H1 (cell line): Measurements from ENCODE around the gene MYO5A. TPM values are rescaled to one million over a fixed set of nuclear protein-coding genes. Genes with fewer than 3 reads are reported as not detected.

Experiments
- CTCF ChIA-PET: fragments of 300-600 bp; sonication (Branson Sonifier 250); formaldehyde crosslinking; loops from one replicate; lab custom pipeline; 2021; ENCODE audit not compliant: partially characterized antibody; lab: Charles Lee
- POLR2A ChIA-PET: fragments of 300-600 bp; sonication (Branson Sonifier 250); formaldehyde crosslinking; loops from one replicate; lab custom pipeline; 2021; ENCODE audit warnings: inconsistent platforms; ENCODE audit not compliant: partially characterized antibody; lab: Charles Lee
- DNase-seq, 2 experiments: peaks; one replicate each; pipeline versions ENCODE4 v3.0.0 to v3.0.0-alpha.2; 2010 to 2022; ENCODE audit warnings: low spot score in 2 of 2, low read depth in 1 of 2, mixed read lengths in 1 of 2
- FAIRE-seq: peaks from 2 replicates; lab custom pipeline; 2011; peaks lifted over from hg19 to GRCh38; lab: Jason Lieb, UNC
- H2AFZ ChIP-seq: 2 replicates; pipeline ENCODE4 v1.8.1; 2012; ENCODE audit warnings: low read length, inconsistent platforms
- H2AK5ac ChIP-seq: 2 replicates; pipeline ENCODE4 v1.6.1; 2013; ENCODE audit warnings: low read depth, low read length
- H2BK120ac ChIP-seq: replicated peaks from 2 replicates; pipeline ENCODE3; 2013; ENCODE audit warnings: low read depth, low read length, inconsistent platforms
- H2BK12ac ChIP-seq: 2 replicates; pipeline ENCODE4 v1.6.1; 2013; ENCODE audit warnings: low read depth, low read length
- H2BK15ac ChIP-seq: 2 replicates; pipeline ENCODE4 v1.6.1; 2013; ENCODE audit warnings: low read length
- H2BK20ac ChIP-seq: 2 replicates; pipeline ENCODE4 v1.6.1; 2013; ENCODE audit warnings: low read length
- H2BK5ac ChIP-seq: 2 replicates; pipeline ENCODE4 v1.6.1; 2013; ENCODE audit warnings: low read depth, low read length
- H3K14ac ChIP-seq: 2 replicates; pipeline ENCODE4 v1.6.1; 2013; ENCODE audit warnings: inconsistent platforms; ENCODE audit not compliant: insufficient read length
- H3K18ac ChIP-seq: 2 replicates; pipeline ENCODE4 v1.6.1; 2013; ENCODE audit warnings: low read length; ENCODE audit errors: extremely low read depth
- H3K23ac ChIP-seq: 2 replicates; pipeline ENCODE4 v1.6.1; 2013; ENCODE audit warnings: inconsistent platforms; ENCODE audit not compliant: insufficient read length
- H3K23me2 ChIP-seq: 2 replicates; pipeline ENCODE4 v1.6.1; 2013; ENCODE audit warnings: low read depth, low read length
- H3K27ac ChIP-seq: 2 replicates; pipeline ENCODE4 v1.6.1; 2011; ENCODE audit warnings: low read depth, low read length, inconsistent platforms
- H3K27me3 ChIP-seq, 4 experiments: replicated peaks in 1 of 4; 1 replicate in 1 of 4; 2 replicates in 3 of 4; pipeline versions ENCODE4 v1.6.1 to v1.8.1; 2011 to 2013; ENCODE audit warnings: low read length in 3 of 4, mild to moderate bottlenecking in 3 of 4, inconsistent platforms in 2 of 4, mixed read lengths in 2 of 4, moderate library complexity in 1 of 4; ENCODE audit not compliant: control insufficient read depth in 3 of 4, insufficient read depth in 3 of 4; ENCODE audit errors: extremely low read depth in 1 of 4
- H3K36me3 ChIP-seq, 4 experiments: 2 replicates each; pipeline versions ENCODE4 v1.6.1 to v1.8.1; 2011 to 2013; ENCODE audit warnings: mild to moderate bottlenecking in 4 of 4, low read length in 3 of 4, moderate library complexity in 2 of 4, control low read depth in 1 of 4, inconsistent platforms in 1 of 4; ENCODE audit not compliant: insufficient read depth in 4 of 4, control insufficient read depth in 2 of 4
- H3K4ac ChIP-seq: replicated peaks from 2 replicates; pipeline ENCODE3; 2013; ENCODE audit warnings: low read length, low read depth, mixed read lengths, inconsistent platforms; ENCODE audit not compliant: insufficient read length
- H3K4me1 ChIP-seq, 4 experiments: replicated peaks in 1 of 4; 1 replicate in 1 of 4; 2 replicates in 3 of 4; pipeline versions ENCODE4 v1.6.1 to v1.8.1; 2011 to 2013; ENCODE audit warnings: low read length in 3 of 4, inconsistent platforms in 2 of 4, mixed read lengths in 1 of 4; ENCODE audit not compliant: insufficient read depth in 4 of 4, control insufficient read depth in 3 of 4
- H3K4me2 ChIP-seq, 2 experiments: 2 replicates each; pipeline versions ENCODE4 v1.6.1 to v1.8.1; 2011 to 2013; ENCODE audit warnings: low read depth in 2 of 2, low read length in 2 of 2, control low read depth in 1 of 2, inconsistent platforms in 1 of 2, mild to moderate bottlenecking in 1 of 2; ENCODE audit not compliant: insufficient read depth in 1 of 2
- H3K4me3 ChIP-seq, 4 experiments: fragments of 200-600, 300-600 bp in 1 of 4; sonication (generic), shearing (Covaris generic), sonication (Bioruptor Twin) in 1 of 4; 2 replicates each; pipeline versions ENCODE4 v1.5.1 to v1.8.1; 2011 to 2016; ENCODE audit warnings: low read length in 4 of 4, low read depth in 3 of 4, control low read depth in 2 of 4, inconsistent platforms in 2 of 4, mild to moderate bottlenecking in 2 of 4, mixed read lengths in 1 of 4, moderate library complexity in 1 of 4; ENCODE audit not compliant: insufficient read depth in 2 of 4; ENCODE audit errors: extremely low read depth in 1 of 4
- H3K56ac ChIP-seq: replicated peaks from 2 replicates; pipeline ENCODE3; 2013; ENCODE audit warnings: low read depth, mild to moderate bottlenecking, mixed read lengths, low read length, inconsistent platforms; ENCODE audit not compliant: insufficient read length
- H3K79me1 ChIP-seq: 2 replicates; pipeline ENCODE4 v1.6.1; 2013; ENCODE audit warnings: low read depth, low read length, control low read depth
- H3K79me2 ChIP-seq, 2 experiments: 2 replicates each; pipeline versions ENCODE4 v1.6.1 to v1.8.1; 2012 to 2013; ENCODE audit warnings: low read length in 2 of 2, mild to moderate bottlenecking in 2 of 2, inconsistent platforms in 1 of 2; ENCODE audit not compliant: insufficient read depth in 2 of 2, control insufficient read depth in 1 of 2
- H3K9ac ChIP-seq, 4 experiments: replicated peaks in 1 of 4; 1 replicate in 1 of 4; 2 replicates in 3 of 4; pipeline versions ENCODE4 v1.6.1 to v1.8.1; 2011 to 2013; ENCODE audit warnings: low read depth in 3 of 4, low read length in 3 of 4, control low read depth in 2 of 4, mild to moderate bottlenecking in 2 of 4, moderate library complexity in 2 of 4, inconsistent platforms in 1 of 4; ENCODE audit errors: extremely low read depth in 1 of 4
- H3K9me3 ChIP-seq, 2 experiments: 2 replicates each; pipeline versions ENCODE4 v1.6.1 to v1.8.1; 2012 to 2013; ENCODE audit warnings: mild to moderate bottlenecking in 2 of 2, moderate library complexity in 2 of 2, control low read depth in 1 of 2, inconsistent platforms in 1 of 2, low read depth in 1 of 2, low read length in 1 of 2, mixed read lengths in 1 of 2; ENCODE audit not compliant: insufficient read depth in 2 of 2
- H4K20me1 ChIP-seq, 2 experiments: replicated peaks in 1 of 2; 2 replicates each; pipeline versions ENCODE3 to v1.8.1; 2011 to 2013; ENCODE audit warnings: inconsistent platforms in 2 of 2, low read length in 2 of 2, mild to moderate bottlenecking in 1 of 2; ENCODE audit not compliant: insufficient read depth in 2 of 2, control insufficient read depth in 1 of 2
- H4K5ac ChIP-seq: 2 replicates; pipeline ENCODE4 v1.6.1; 2013; ENCODE audit warnings: low read length, low read depth, mixed read lengths, inconsistent platforms; ENCODE audit not compliant: insufficient read length
- H4K8ac ChIP-seq: 2 replicates; pipeline ENCODE4 v1.8.0; 2013; ENCODE audit warnings: mild to moderate bottlenecking, moderate library complexity, low read length, inconsistent platforms; ENCODE audit not compliant: insufficient read depth; ENCODE audit errors: extremely low read depth
- H4K91ac ChIP-seq: replicated peaks from 2 replicates; pipeline ENCODE3; 2013; ENCODE audit warnings: low read length, mixed read lengths, inconsistent platforms; ENCODE audit not compliant: insufficient read length
- BCL11A ChIP-seq, 2 experiments: IDR thresholded peaks; one replicate each; pipeline ENCODE4 v1.6.1; 2011; ENCODE audit warnings: low read depth in 2 of 2, low read length in 2 of 2, mild to moderate bottlenecking in 2 of 2
- CHD1 ChIP-seq: IDR thresholded peaks from 2 replicates; pipeline ENCODE4 v1.6.1; 2012; ENCODE audit warnings: low read depth, low read length, improper control_type of control experiment
- EP300 ChIP-seq, 2 experiments: IDR thresholded peaks; 1 replicate in 1 of 2; 2 replicates in 1 of 2; pipeline ENCODE4 v1.6.1; 2011 to 2012; ENCODE audit warnings: low read depth in 2 of 2, low read length in 2 of 2, mild to moderate bottlenecking in 2 of 2, borderline replicate concordance in 1 of 2, inconsistent platforms in 1 of 2, moderate library complexity in 1 of 2
- HDAC2 ChIP-seq, 2 experiments: fragments of 300-600 bp in 1 of 2; sonication (generic) in 1 of 2; IDR thresholded peaks; 2 replicates each; pipeline ENCODE4 v1.6.1; 2011 to 2012; ENCODE audit warnings: low read depth in 2 of 2, low read length in 2 of 2, mild to moderate bottlenecking in 2 of 2, moderate library complexity in 2 of 2, borderline replicate concordance in 1 of 2, inconsistent platforms in 1 of 2
- KDM1A ChIP-seq: fragments of 200-600, 300-600 bp; sonication (generic); IDR thresholded peaks from 2 replicates; pipeline ENCODE4 v1.7.1; 2016; ENCODE audit warnings: mild to moderate bottlenecking, low read length, borderline replicate concordance
- POLR2AphosphoS5 ChIP-seq: IDR thresholded peaks from 2 replicates; pipeline ENCODE4 v1.6.1; 2011; ENCODE audit warnings: low read depth, low read length
- POU5F1 ChIP-seq: IDR thresholded peaks from 2 replicates; pipeline ENCODE4 v1.6.1; 2011; ENCODE audit warnings: low read depth, mild to moderate bottlenecking, low read length, moderate library complexity
- RAD21 ChIP-seq, 2 experiments: IDR thresholded peaks in 1 of 2; conservative IDR thresholded peaks in 1 of 2; 2 replicates each; pipeline ENCODE4 v1.6.1; 2011; ENCODE audit warnings: low read depth in 2 of 2, low read length in 2 of 2, improper control_type of control experiment in 1 of 2, inconsistent platforms in 1 of 2, mild to moderate bottlenecking in 1 of 2, moderate library complexity in 1 of 2
- SIX5 ChIP-seq: IDR thresholded peaks from 2 replicates; pipeline ENCODE4 v1.6.1; 2011; ENCODE audit warnings: mild to moderate bottlenecking, low read depth, low read length
- SUZ12 ChIP-seq: fragments of 200-600 bp; sonication (generic); IDR thresholded peaks from 2 replicates; pipeline ENCODE4 v1.6.1; 2012; ENCODE audit warnings: mild to moderate bottlenecking, inconsistent platforms, low read length, moderate library complexity, mixed read lengths
- TCF12 ChIP-seq: IDR thresholded peaks from 2 replicates; pipeline ENCODE4 v1.6.1; 2011; ENCODE audit warnings: low read depth, mild to moderate bottlenecking, low read length
- TEAD4 ChIP-seq: IDR thresholded peaks from 2 replicates; pipeline ENCODE4 v1.6.1; 2012; ENCODE audit warnings: low read depth, low read length, inconsistent platforms, mixed read lengths
- YY1 ChIP-seq: IDR thresholded peaks from 2 replicates; pipeline ENCODE4 v1.6.1; 2011; ENCODE audit warnings: low read depth, mild to moderate bottlenecking, low read length
- WGBS, 2 experiments: shearing (Covaris generic) in 1 of 2; methylation state at CpG; one replicate each; pipeline versions ENCODE4 v1.1.6 to v1.1.7; 2013 to 2015; ENCODE audit warnings: low lambda C conversion rate in 2 of 2, mixed read lengths in 2 of 2, inconsistent platforms in 1 of 2, low coverage in 1 of 2, missing lambda C conversion rate in 1 of 2; ENCODE audit not compliant: insufficient replicate concordance in 2 of 2, insufficient coverage in 1 of 2, insufficient read length in 1 of 2; ENCODE audit errors: extremely low coverage in 1 of 2, missing lambda C conversion rate in 1 of 2; 5-methylcytosine and 5-hydroxymethylcytosine counted together
- polyA plus RNA-seq, 7 experiments: library from polyadenylated mRNA; depleted of rRNA in 3 of 7; stranded (reverse) in 5 of 7; unstranded in 2 of 7; fragments of >200 nt in 5 of 7; fragments of 200-250 nt in 2 of 7; gene quantifications; 1 replicate in 5 of 7; 2 replicates in 1 of 7; 4 replicates in 1 of 7; pipeline versions ENCODE4 v1.2.1 to v1.2.3, GENCODE V29; 2011 to 2013; ENCODE audit warnings: missing spikeins in 2 of 7, mixed read lengths in 2 of 7
- total RNA-seq: library from RNA; stranded (reverse); fragmentation: NEBNext Ultra II Directional; extraction: Animal tissue kit (Norgen Biotek cat#: 25700); gene quantifications from 2 replicates; pipeline ENCODE4 v1.2.1, GENCODE V29; 2021

Gene MYO5A
- total and polyA plus RNA-seq, 2 of the 8 experiments (the other 6 are each of a cell fraction or from before 2014, with no cell fraction given) = 11.4 to 24.7 TPM

GRCh38 chr15:52464040-52464439, 64.6 kb downstream of the MYO5A start:
- FAIRE-seq (no peak), DNase-seq (no peak)
- H2BK12ac ChIP-seq = no peak overlapping the region
- ChIA-PET POLR2A (interaction anchor here (0.8 kb wide), 1 partner anchor 18 kb away, joined by 3 read pairs; no protein-coding TSS in a partner anchor), CTCF (interaction anchor here (0.6 to 1.5 kb wide), 5 partner anchors 15 to 210 kb away, joined by 3 to 4 read pairs (median 3); no protein-coding TSS in a partner anchor)
- no peak overlapping the region for H3K56ac ChIP-seq
- H2BK5ac ChIP-seq = no peak overlapping the region
- no peak overlapping the region for H2BK120ac ChIP-seq
- no peak overlapping the region for H2AFZ ChIP-seq
- H2BK15ac ChIP-seq = no peak overlapping the region
- no peaks in the 10 kb centered on the region for H3K23me2 ChIP-seq
- H3K4me3 ChIP-seq = no peak overlapping the region
- no peak overlapping the region for H4K5ac ChIP-seq
- H3K79me1 ChIP-seq = no peaks in the 10 kb centered on the region; the same call in 1 of the 2 replicates
- no peak overlapping the region for H3K14ac ChIP-seq
- no peak overlapping the region for H3K27ac ChIP-seq
- H3K27me3 ChIP-seq = no peaks in the 10 kb centered on the region
- no peaks in the 10 kb centered on the region for H4K20me1 ChIP-seq
- H3K79me2 ChIP-seq = peaks cover 0 to 14% of the 10 kb centered on the region in 2 experiments; a peak in 2 of 4 replicates
- H3K18ac ChIP-seq = no peak overlapping the region
- no peak overlapping the region for H3K23ac ChIP-seq
- H3K9me3 ChIP-seq = peaks cover 0 to 11% of the 10 kb centered on the region in 2 experiments; a peak in 1 of 4 replicates
- no peak overlapping the region for H4K8ac ChIP-seq
- WGBS, 2 experiments = 97% methylated on average over 3 of the region's 3 CpGs; no CpG with 5 or more reads in 1 of the 2 experiments
- H4K91ac ChIP-seq = no peak overlapping the region
- no peak overlapping the region for H3K9ac ChIP-seq
- no peak overlapping the region for H3K4me2 ChIP-seq
- no peak overlapping the region for H3K4ac ChIP-seq
- H3K4me1 ChIP-seq = peaks cover 4 to 7% (median 6%) of the 10 kb centered on the region in 4 experiments; a peak in 5 of 7 replicates
- H2BK20ac ChIP-seq = no peak overlapping the region
- peaks cover 0 to 11% (median 0%) of the 10 kb centered on the region in 4 experiments; a peak in 2 of 8 replicates for H3K36me3 ChIP-seq
- no peak overlapping the region for H2AK5ac ChIP-seq
- no peak for TF ChIP-seq POLR2AphosphoS5
- TF ChIP-seq RAD21 (IDR thresholded peaks at IDR 0.05 in 1 of 2, conservative IDR thresholded peaks at IDR 0.05 in 1 of 2; ENCODE audit: low read depth in 2 of 2, low read length in 2 of 2) = no peak
- TF ChIP-seq TCF12 = no peak
- no peak for TF ChIP-seq CHD1
- no peak for TF ChIP-seq TEAD4
- TF ChIP-seq SIX5 = no peak
- TF ChIP-seq YY1 = no peak
- TF ChIP-seq KDM1A = no peak
- no peak for TF ChIP-seq EP300 (IDR thresholded peaks at IDR 0.05; ENCODE audit: borderline replicate concordance in 1 of 2, low read depth in 2 of 2, low read length in 2 of 2)
- no peak for TF ChIP-seq SUZ12
- no peak for TF ChIP-seq HDAC2 (IDR thresholded peaks at IDR 0.05; ENCODE audit: borderline replicate concordance in 1 of 2, low read depth in 2 of 2, low read length in 2 of 2)
- no peak for TF ChIP-seq BCL11A (IDR thresholded peaks at IDR 0.05; ENCODE audit: low read depth in 2 of 2, low read length in 2 of 2)
- no peak for TF ChIP-seq POU5F1
